ENCODE data around the gene KNOP1.
A peak's percentile ranks its signal among the peaks of the same experiment; 100 is the strongest.

The KNOP1 gene

DNA sequence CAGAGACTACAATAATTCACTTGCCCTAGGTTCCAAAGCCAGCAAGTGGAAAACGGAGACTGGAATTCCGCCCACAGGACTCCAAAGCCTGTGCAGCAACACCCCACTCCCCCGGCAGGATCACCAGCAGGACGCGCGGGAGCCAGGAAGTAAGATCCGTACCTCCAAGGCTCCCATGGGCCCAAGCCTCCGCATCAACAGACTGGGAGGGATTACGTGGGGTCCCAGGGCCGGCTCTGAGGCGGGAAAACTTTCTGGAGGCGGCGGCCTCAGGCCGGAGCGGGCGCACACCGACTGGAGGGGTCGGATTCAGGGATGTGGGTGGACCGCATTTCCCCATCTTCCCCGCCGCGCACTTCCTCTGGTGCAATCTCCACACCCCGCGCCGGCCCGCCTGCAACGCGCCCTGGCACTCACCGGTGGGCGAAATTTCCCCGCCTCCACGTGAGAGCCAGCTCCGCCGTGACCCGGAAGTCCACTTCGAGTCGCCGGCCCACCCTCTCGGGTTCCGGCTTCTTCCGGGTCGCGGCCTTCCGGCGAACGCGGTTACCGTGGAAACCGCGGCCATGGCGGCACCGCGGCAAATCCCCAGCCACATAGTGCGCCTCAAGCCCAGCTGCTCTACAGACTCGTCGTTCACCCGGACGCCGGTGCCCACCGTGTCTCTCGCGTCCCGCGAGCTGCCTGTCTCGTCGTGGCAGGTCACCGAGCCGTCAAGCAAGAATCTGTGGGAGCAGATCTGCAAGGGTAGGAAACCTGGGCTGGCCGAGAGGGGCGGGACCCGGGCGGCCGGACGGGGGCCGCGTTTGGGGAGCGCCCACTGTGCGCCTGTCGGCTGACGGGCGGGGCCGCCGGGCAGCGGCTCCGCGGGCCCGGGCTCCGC, at the start of gene KNOP1, which contains the start of gene IQCK:
TSS of gene KNOP1 (minus strand) at position 487 of the 883 bp plus-strand sequence. CDS start 3,192 bp downstream, outside the sequence.
TSS of gene IQCK (plus strand) at position 531 of the 883 bp plus-strand sequence. CDS start at position 567, 36 bp downstream.
- no peak for TF ChIP-seq CTCF (IDR thresholded peaks at IDR 0.05; ENCODE audit: low read depth, low read length)
- Histone ChIP-seq H3K9me3 (ENCODE audit: severe bottlenecking) (no peaks in the 10 kb centered on the region), H3K36me3 (peaks cover 32% of the 10 kb centered on the region), H3K4me3 (ENCODE audit: low read depth, low read length) (peak within 1 kb of the TSS; percentile 98), H3K27ac (peak within 1 kb of the TSS; percentile 92), H3K27me3 (ENCODE audit: insufficient read depth, low read depth, severe bottlenecking) (no peaks in the 10 kb centered on the region)
- peak; percentile 90 for DNase-seq

- Histone ChIP-seq H3K27ac (no peak overlapping the region), H3K27me3 (ENCODE audit: insufficient read depth, low read depth, severe bottlenecking) (no peaks in the 10 kb centered on the region), H3K9me3 (ENCODE audit: severe bottlenecking) (no peaks in the 10 kb centered on the region), H3K36me3 (no peaks in the 10 kb centered on the region), H3K4me3 (ENCODE audit: low read depth, low read length) (no peak overlapping the region)
- no peak for TF ChIP-seq CTCF (IDR thresholded peaks at IDR 0.05; ENCODE audit: low read depth, low read length)
- DNase-seq: no peak
Observed at GRCh38 chr16:19767497-19767896, 49.5 kb upstream of the KNOP1 start.

- TF ChIP-seq CTCF (IDR thresholded peaks at IDR 0.05; ENCODE audit: low read depth, low read length): no peak
- no peak overlapping the region for H3K27ac ChIP-seq
- DNase-seq: no peak
Observed at GRCh38 chr16:19766988-19767387, 49.0 kb upstream of the KNOP1 start.

DNA sequence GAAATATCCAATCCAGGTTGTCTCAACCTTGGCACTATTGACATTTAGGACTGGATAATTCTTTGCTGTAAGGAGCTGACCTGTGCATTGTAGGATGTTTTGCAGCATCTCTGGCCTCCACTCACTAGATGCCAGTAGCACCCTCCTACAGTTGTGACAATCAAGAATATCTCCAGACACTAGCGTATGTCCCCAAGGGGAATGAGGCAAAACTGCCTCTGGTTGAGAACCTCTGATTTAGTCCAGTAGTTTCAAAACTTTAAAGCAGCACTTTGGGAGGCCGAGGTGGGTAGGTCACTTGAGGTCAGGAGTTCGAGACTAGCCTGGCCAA, 48.5 kb upstream of the KNOP1 start:
- no peak overlapping the region for H3K27ac ChIP-seq
- H3K9me3 ChIP-seq (ENCODE audit: severe bottlenecking): no peaks in the 10 kb centered on the region
- no peak for TF ChIP-seq CTCF (IDR thresholded peaks at IDR 0.05; ENCODE audit: low read depth, low read length)
- H3K4me3 ChIP-seq (ENCODE audit: low read depth, low read length): no peak overlapping the region
- H3K36me3 ChIP-seq: no peaks in the 10 kb centered on the region
- no peaks in the 10 kb centered on the region for H3K27me3 ChIP-seq (ENCODE audit: insufficient read depth, low read depth, severe bottlenecking)
- no peak for DNase-seq

More at GRCh38 chr16:19766988-19767387, 49.0 kb upstream of the KNOP1 start:
- Histone ChIP-seq H3K36me3 (no peaks in the 10 kb centered on the region), H3K4me3 (ENCODE audit: low read depth, low read length) (no peak overlapping the region), H3K9me3 (ENCODE audit: severe bottlenecking) (no peaks in the 10 kb centered on the region), H3K27me3 (ENCODE audit: insufficient read depth, low read depth, severe bottlenecking) (no peaks in the 10 kb centered on the region)

DNA sequence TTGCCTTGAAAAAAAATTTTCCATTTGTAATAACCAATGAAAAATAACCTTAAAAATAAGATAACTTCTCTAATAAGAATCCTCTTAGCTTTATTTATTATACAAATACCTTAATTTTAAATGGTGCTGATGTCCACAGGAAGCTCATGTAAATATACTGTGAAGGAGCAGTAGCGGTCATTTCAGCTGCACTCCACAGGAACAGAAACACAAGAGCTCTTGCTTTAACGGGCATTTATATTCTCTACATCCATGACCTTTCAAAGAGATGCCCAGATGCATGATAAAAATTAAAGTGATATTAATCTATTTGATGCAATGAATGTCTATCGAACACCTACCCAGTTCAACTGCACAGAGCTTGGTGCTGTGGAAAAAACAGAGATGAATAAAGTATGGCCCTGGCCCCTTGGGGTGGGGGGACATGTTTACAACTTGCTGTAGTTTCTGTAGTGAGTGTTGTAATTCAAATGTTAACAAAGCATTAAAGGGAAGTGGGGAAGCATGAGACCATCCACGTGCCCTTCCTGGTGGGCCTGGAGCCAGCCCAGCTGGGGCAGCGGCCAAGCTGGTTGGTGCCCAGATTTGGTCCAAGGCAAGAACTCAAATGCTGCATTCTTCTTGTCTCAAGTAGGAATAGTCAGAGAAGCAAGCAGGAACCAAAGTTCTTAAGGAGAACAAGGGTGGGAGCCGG, 48.0 kb upstream of the KNOP1 start:
- Histone ChIP-seq H3K36me3 (no peaks in the 10 kb centered on the region), H3K27me3 (ENCODE audit: insufficient read depth, low read depth, severe bottlenecking) (no peaks in the 10 kb centered on the region), H3K9me3 (ENCODE audit: severe bottlenecking) (no peaks in the 10 kb centered on the region), H3K27ac (no peak overlapping the region), H3K4me3 (ENCODE audit: low read depth, low read length) (no peak overlapping the region)
- no peak for DNase-seq
- TF ChIP-seq CTCF (IDR thresholded peaks at IDR 0.05; ENCODE audit: low read depth, low read length): no peak
